ENCODE measurements around the gene KSR2.

Gene KSR2

DNA sequence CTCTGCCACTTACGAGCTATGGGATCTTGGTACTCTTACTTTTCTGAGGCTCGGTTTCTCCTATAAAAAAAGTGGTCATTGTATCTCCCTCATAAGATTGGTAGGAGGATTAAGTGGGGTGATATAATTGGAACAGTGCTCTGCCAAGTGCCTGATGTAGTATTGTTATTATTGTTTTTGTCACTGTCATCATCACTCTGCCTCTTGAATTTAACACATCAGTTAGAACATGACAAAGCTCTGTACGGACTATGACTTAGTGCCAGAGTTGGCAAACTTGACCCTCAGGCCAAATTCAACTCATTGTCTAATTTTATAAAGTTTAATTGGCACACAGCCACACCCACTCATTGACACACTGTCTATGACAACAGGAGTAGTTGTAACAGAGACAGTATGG is 378.4 kb downstream of the KSR2 start:
- no peak overlapping the region for H2AK5ac ChIP-seq (ENCODE audit: low read length, severe bottlenecking)
- no peak overlapping the region for H2BK120ac ChIP-seq (ENCODE audit: low read depth, low read length)
- H2AFZ ChIP-seq (ENCODE audit: low read depth, low read length) = no peak overlapping the region
- no peak overlapping the region for H2BK12ac ChIP-seq (ENCODE audit: low read length in 2 of 2)
- no peak overlapping the region for H3K4me2 ChIP-seq (ENCODE audit: low read length, poor library complexity, severe bottlenecking)
- WGBS = 82% methylated on average over 2 of the region's 3 CpGs
- H3K27ac ChIP-seq (ENCODE audit: low read length, poor library complexity, severe bottlenecking) = no peak overlapping the region
- no peak overlapping the region for H3K4ac ChIP-seq (ENCODE audit: low read depth in 1 of 2, low read length in 2 of 2)
- no peak overlapping the region for H4K8ac ChIP-seq (ENCODE audit: low read length)
- no peaks in the 10 kb centered on the region for H3K36me3 ChIP-seq (ENCODE audit: control insufficient read depth in 1 of 2, insufficient read depth in 2 of 2, low read depth in 1 of 2, low read length in 2 of 2)
- no peak overlapping the region for H2BK5ac ChIP-seq (ENCODE audit: low read depth, low read length, poor library complexity, severe bottlenecking)
- peaks cover 0 to 46% of the 10 kb centered on the region in 2 experiments for H3K27me3 ChIP-seq (ENCODE audit: control insufficient read depth in 1 of 2, insufficient read depth in 1 of 2, low read length in 2 of 2)
- H3K4me1 ChIP-seq (ENCODE audit: control insufficient read depth, insufficient read depth, low read depth, low read length) = peaks cover 9% of the 10 kb centered on the region
- no peak overlapping the region for H3K18ac ChIP-seq (ENCODE audit: low read depth in 1 of 2, low read length in 2 of 2)
- H3K9me3 ChIP-seq (ENCODE audit: control insufficient read depth, low read length) = peaks cover 9% of the 10 kb centered on the region
- no peak overlapping the region for H3K23ac ChIP-seq (ENCODE audit: low read length in 2 of 2)
- H3K79me1 ChIP-seq (replicated peaks; ENCODE audit: low read length, poor library complexity, severe bottlenecking) = no peaks in the 10 kb centered on the region
- no peak overlapping the region for H2BK15ac ChIP-seq (ENCODE audit: low read depth, poor library complexity, severe bottlenecking)
- no peak for DNase-seq
- no peak overlapping the region for H4K91ac ChIP-seq (ENCODE audit: low read length)
- H3K9ac ChIP-seq (ENCODE audit: low read length) = no peak overlapping the region
- H3K14ac ChIP-seq (ENCODE audit: low read length in 2 of 2) = no peak overlapping the region
- H3K4me3 ChIP-seq (ENCODE audit: insufficient read depth in 1 of 2, low read depth in 1 of 2, low read length in 2 of 2) = no peak overlapping the region

- Histone ChIP-seq H3K4me3 (ENCODE audit: insufficient read depth in 1 of 2, low read depth in 1 of 2, low read length in 2 of 2) (no peak overlapping the region), H2BK120ac (ENCODE audit: low read depth, low read length) (no peak overlapping the region), H3K9me3 (ENCODE audit: control insufficient read depth, low read length) (peaks cover 9% of the 10 kb centered on the region), H2AK5ac (ENCODE audit: low read length, severe bottlenecking) (no peak overlapping the region), H3K79me1 (replicated peaks; ENCODE audit: low read length, poor library complexity, severe bottlenecking) (no peaks in the 10 kb centered on the region), H3K14ac (ENCODE audit: low read length in 2 of 2) (no peak overlapping the region), H3K27ac (ENCODE audit: low read length, poor library complexity, severe bottlenecking) (no peak overlapping the region), H2BK12ac (ENCODE audit: low read length in 2 of 2) (no peak overlapping the region), H3K27me3 (ENCODE audit: control insufficient read depth in 1 of 2, insufficient read depth in 1 of 2, low read length in 2 of 2) (peaks cover 0 to 50% of the 10 kb centered on the region in 2 experiments), H2AFZ (ENCODE audit: low read depth, low read length) (no peak overlapping the region), H3K4ac (ENCODE audit: low read depth in 1 of 2, low read length in 2 of 2) (no peak overlapping the region), H3K23ac (ENCODE audit: low read length in 2 of 2) (no peak overlapping the region), H3K18ac (ENCODE audit: low read depth in 1 of 2, low read length in 2 of 2) (no peak overlapping the region), H3K36me3 (ENCODE audit: control insufficient read depth in 1 of 2, insufficient read depth in 2 of 2, low read depth in 1 of 2, low read length in 2 of 2) (no peaks in the 10 kb centered on the region), H4K91ac (ENCODE audit: low read length) (no peak overlapping the region), H2BK5ac (ENCODE audit: low read depth, low read length, poor library complexity, severe bottlenecking) (no peak overlapping the region), H3K4me1 (ENCODE audit: control insufficient read depth, insufficient read depth, low read depth, low read length) (peaks cover 5% of the 10 kb centered on the region), H3K4me2 (ENCODE audit: low read length, poor library complexity, severe bottlenecking) (no peak overlapping the region), H4K8ac (ENCODE audit: low read length) (no peak overlapping the region), H3K9ac (ENCODE audit: low read length) (no peak overlapping the region), H2BK15ac (ENCODE audit: low read depth, poor library complexity, severe bottlenecking) (no peak overlapping the region)
- WGBS = no CpG with 5 or more reads among the region's 1 CpG
- DNase-seq = no peak
These were observed 379.8 kb downstream of the KSR2 start for GRCh38 chr12:117589021-117589420.

DNA sequence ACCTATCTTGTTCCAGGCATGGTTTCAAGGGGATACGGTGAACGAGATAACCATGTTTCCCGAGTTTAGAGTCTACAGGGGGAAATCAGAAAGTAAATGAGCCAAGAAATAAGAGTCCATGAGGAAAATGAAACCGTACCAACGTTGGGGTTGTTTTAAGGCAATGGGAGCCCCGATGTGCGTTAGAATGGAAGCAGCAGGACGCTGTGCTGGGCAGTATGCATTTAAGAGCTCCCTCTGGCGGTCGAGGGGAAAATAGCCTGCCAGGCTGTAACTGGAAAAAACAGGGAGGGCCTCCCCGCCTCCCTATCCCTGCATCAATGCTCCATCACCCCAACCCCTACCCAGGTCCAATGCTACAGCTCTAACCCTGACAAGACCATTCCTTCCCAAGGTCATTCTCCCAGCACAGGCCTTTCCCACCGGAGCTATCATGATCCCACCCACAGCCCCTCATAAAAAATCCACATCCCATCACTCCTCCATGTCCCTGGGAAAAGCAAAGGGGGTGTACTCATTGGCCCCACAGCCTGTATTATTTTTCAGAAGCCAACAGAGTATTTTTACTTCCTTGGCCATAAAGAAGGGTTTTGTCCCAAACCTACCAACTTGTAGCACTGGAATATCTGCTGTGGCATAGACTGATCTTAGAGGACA is 381.0 kb downstream of the KSR2 start:
- H3K9me3 ChIP-seq (ENCODE audit: control insufficient read depth, low read length) = peaks cover 9% of the 10 kb centered on the region
- H3K27ac ChIP-seq (ENCODE audit: low read length, poor library complexity, severe bottlenecking) = no peak overlapping the region
- H3K9ac ChIP-seq (ENCODE audit: low read length) = no peak overlapping the region
- H2AFZ ChIP-seq (ENCODE audit: low read depth, low read length) = no peak overlapping the region
- H4K91ac ChIP-seq (ENCODE audit: low read length) = no peak overlapping the region
- H3K27me3 ChIP-seq (ENCODE audit: control insufficient read depth in 1 of 2, insufficient read depth in 1 of 2, low read length in 2 of 2) = peaks cover 0 to 51% of the 10 kb centered on the region in 2 experiments
- peak; percentile 33 for DNase-seq
- H3K4ac ChIP-seq (ENCODE audit: low read depth in 1 of 2, low read length in 2 of 2) = no peak overlapping the region
- H3K23ac ChIP-seq (ENCODE audit: low read length in 2 of 2) = no peak overlapping the region
- H3K79me1 ChIP-seq (replicated peaks; ENCODE audit: low read length, poor library complexity, severe bottlenecking) = no peaks in the 10 kb centered on the region
- H3K14ac ChIP-seq (ENCODE audit: low read length in 2 of 2) = no peak overlapping the region
- H3K18ac ChIP-seq (ENCODE audit: low read depth in 1 of 2, low read length in 2 of 2) = no peak overlapping the region
- H3K4me1 ChIP-seq (ENCODE audit: control insufficient read depth, insufficient read depth, low read depth, low read length) = peaks cover 7% of the 10 kb centered on the region
- no peak overlapping the region for H2BK15ac ChIP-seq (ENCODE audit: low read depth, poor library complexity, severe bottlenecking)
- H2BK5ac ChIP-seq (ENCODE audit: low read depth, low read length, poor library complexity, severe bottlenecking) = no peak overlapping the region
- peak overlapping the region; percentile 77 for H2AK5ac ChIP-seq (ENCODE audit: low read length, severe bottlenecking)
- no peaks in the 10 kb centered on the region for H3K36me3 ChIP-seq (ENCODE audit: control insufficient read depth in 1 of 2, insufficient read depth in 2 of 2, low read depth in 1 of 2, low read length in 2 of 2)
- H3K4me3 ChIP-seq (ENCODE audit: insufficient read depth in 1 of 2, low read depth in 1 of 2, low read length in 2 of 2) = no peak overlapping the region
- no peak overlapping the region for H2BK120ac ChIP-seq (ENCODE audit: low read depth, low read length)
- no peak overlapping the region for H4K8ac ChIP-seq (ENCODE audit: low read length)
- 25% methylated on average over 12 of the region's 12 CpGs for WGBS
- H2BK12ac ChIP-seq (ENCODE audit: low read length in 2 of 2) = no peak overlapping the region
- no peak overlapping the region for H3K4me2 ChIP-seq (ENCODE audit: low read length, poor library complexity, severe bottlenecking)

DNA sequence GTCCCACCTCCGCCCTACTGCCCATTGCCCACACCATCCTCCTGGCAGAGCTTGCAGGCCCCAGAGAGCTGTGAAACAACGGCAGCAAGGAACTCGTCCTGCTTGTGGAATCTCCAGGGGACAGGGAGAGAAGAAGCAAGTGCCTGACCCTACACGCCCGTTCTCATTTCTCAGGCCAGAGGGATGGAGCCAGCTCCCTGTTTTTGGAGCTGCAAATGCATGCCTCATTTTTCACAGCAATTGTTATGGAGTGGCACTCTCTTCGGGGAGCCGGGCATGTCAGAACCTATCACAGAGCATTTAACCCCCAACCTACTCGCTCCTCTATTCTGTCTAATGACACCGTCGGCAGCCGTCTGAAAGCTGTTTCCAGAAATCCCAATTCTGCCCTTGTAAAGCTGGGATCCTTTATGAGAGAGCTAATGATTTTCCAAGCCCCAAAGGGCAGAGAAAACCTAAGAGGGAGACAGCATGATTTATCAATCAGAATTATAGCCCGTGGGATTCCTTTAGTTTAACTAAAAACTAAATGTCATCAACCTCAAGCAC is 385.0 kb downstream of the KSR2 start:
- no peak overlapping the region for H3K4ac ChIP-seq (ENCODE audit: low read depth in 1 of 2, low read length in 2 of 2)
- H3K9me3 ChIP-seq (ENCODE audit: control insufficient read depth, low read length) = no peaks in the 10 kb centered on the region
- H3K4me2 ChIP-seq (ENCODE audit: low read length, poor library complexity, severe bottlenecking) = peak overlapping the region; percentile 23
- no peak overlapping the region for H2AFZ ChIP-seq (ENCODE audit: low read depth, low read length)
- H2BK120ac ChIP-seq (ENCODE audit: low read depth, low read length) = no peak overlapping the region
- no peak overlapping the region for H2BK15ac ChIP-seq (ENCODE audit: low read depth, poor library complexity, severe bottlenecking)
- H3K4me1 ChIP-seq (ENCODE audit: control insufficient read depth, insufficient read depth, low read depth, low read length) = peaks cover 9% of the 10 kb centered on the region
- H4K91ac ChIP-seq (ENCODE audit: low read length) = no peak overlapping the region
- DNase-seq = no peak
- peak overlapping the region; percentile 49 for H2AK5ac ChIP-seq (ENCODE audit: low read length, severe bottlenecking)
- H3K4me3 ChIP-seq (ENCODE audit: insufficient read depth in 1 of 2, low read depth in 1 of 2, low read length in 2 of 2) = peak overlapping the region in 1 of 2 experiments; percentile 44
- H3K14ac ChIP-seq (ENCODE audit: low read length in 2 of 2) = no peak overlapping the region
- H3K23ac ChIP-seq (ENCODE audit: low read length in 2 of 2) = no peak overlapping the region
- no peak overlapping the region for H2BK12ac ChIP-seq (ENCODE audit: low read length in 2 of 2)
- peak overlapping the region; percentile 62 for H3K27ac ChIP-seq (ENCODE audit: low read length, poor library complexity, severe bottlenecking)
- no peaks in the 10 kb centered on the region for H3K36me3 ChIP-seq (ENCODE audit: control insufficient read depth in 1 of 2, insufficient read depth in 2 of 2, low read depth in 1 of 2, low read length in 2 of 2)
- H3K9ac ChIP-seq (ENCODE audit: low read length) = peak overlapping the region; percentile 33
- H3K79me1 ChIP-seq (replicated peaks; ENCODE audit: low read length, poor library complexity, severe bottlenecking) = no peaks in the 10 kb centered on the region
- H3K18ac ChIP-seq (ENCODE audit: low read depth in 1 of 2, low read length in 2 of 2) = no peak overlapping the region
- 47% methylated on average over 11 of the region's 12 CpGs for WGBS
- no peak overlapping the region for H4K8ac ChIP-seq (ENCODE audit: low read length)
- H2BK5ac ChIP-seq (ENCODE audit: low read depth, low read length, poor library complexity, severe bottlenecking) = no peak overlapping the region
- peaks cover 0 to 82% of the 10 kb centered on the region in 2 experiments for H3K27me3 ChIP-seq (ENCODE audit: control insufficient read depth in 1 of 2, insufficient read depth in 1 of 2, low read length in 2 of 2)

All from mesenchymal stem cell (in vitro differentiated cells and primary cell).